WTC11 (cell line): ENCODE measurements around the gene SMAD3. TPM values are rescaled to one million over a fixed set of nuclear protein-coding genes. Genes with fewer than 3 reads are reported as not detected.

Source experiments
- ATAC-seq: fragments of 200-7000 bp; cut with Tn5 transposase; 2 replicates; pipeline ENCODE4 v1.10.0; 2021; ENCODE audit warnings: mild to moderate bottlenecking, moderate library complexity
- CTCF ChIA-PET: fragments of 300-600 bp; sonication (Branson Sonifier 250); formaldehyde crosslinking; loops from one replicate; lab custom pipeline; 2021; ENCODE audit warnings: antibody characterized with exemption; lab: Charles Lee
- POLR2A ChIA-PET: fragments of 350-600 bp; sonication (Branson Sonifier 250); formaldehyde crosslinking; loops from one replicate; lab custom pipeline; 2021; ENCODE audit warnings: antibody characterized with exemption; lab: Charles Lee
- DNase-seq: peaks from one replicate; pipeline ENCODE4 v3.0.0; 2021; ENCODE audit warnings: low spot score
- H3K27ac Mint-ChIP-seq: 2 replicates; pipeline ENCODE4 v1.8.0; 2021; ENCODE audit warnings: mixed read lengths
- H3K27me3 Mint-ChIP-seq: 2 replicates; pipeline ENCODE4 v1.8.0; 2021; ENCODE audit warnings: low read depth, mild to moderate bottlenecking, moderate library complexity, mixed read lengths
- H3K36me3 Mint-ChIP-seq: 2 replicates; pipeline ENCODE4 v1.8.0; 2021; ENCODE audit warnings: mixed read lengths
- H3K4me1 Mint-ChIP-seq: 2 replicates; pipeline ENCODE4 v1.8.0; 2022; ENCODE audit warnings: mixed read lengths
- H3K4me3 Mint-ChIP-seq: 2 replicates; pipeline ENCODE4 v1.8.0; 2021; ENCODE audit warnings: mild to moderate bottlenecking, moderate library complexity, mixed read lengths
- H3K9me3 Mint-ChIP-seq: 2 replicates; pipeline ENCODE4 v1.8.0; 2021; ENCODE audit warnings: mixed read lengths
- ATF1 ChIP-seq: sonication (generic); formaldehyde crosslinking; IDR thresholded peaks from 2 replicates; pipeline ENCODE4 v1.8.1; 2023; ENCODE audit warnings: mild to moderate bottlenecking, moderate library complexity, missing genetic modification reagents
- CDX4 ChIP-seq: fragments of 250-450 bp; sonication (Bioruptor Pico); IDR thresholded peaks from 2 replicates; pipeline ENCODE4 v1.9.0; 2021; ENCODE audit warnings: moderate library complexity, mild to moderate bottlenecking, inconsistent platforms, borderline replicate concordance
- CREB1 ChIP-seq: sonication (generic); formaldehyde crosslinking; IDR thresholded peaks from 2 replicates; pipeline ENCODE4 v1.8.0; 2023; ENCODE audit warnings: mild to moderate bottlenecking, missing genetic modification reagents
- E2F1 ChIP-seq: sonication (generic); formaldehyde crosslinking; IDR thresholded peaks from 2 replicates; pipeline ENCODE4 v1.8.0; 2022; ENCODE audit warnings: mild to moderate bottlenecking, missing genetic modification reagents
- ETV6 ChIP-seq: sonication (generic); formaldehyde crosslinking; IDR thresholded peaks from 2 replicates; pipeline ENCODE4 v1.8.1; 2022; ENCODE audit warnings: mild to moderate bottlenecking, missing genetic modification reagents
- HMGXB4 ChIP-seq: sonication (generic); formaldehyde crosslinking; IDR thresholded peaks from 2 replicates; pipeline ENCODE4 v1.8.1; 2023; ENCODE audit warnings: mild to moderate bottlenecking, moderate library complexity, missing genetic modification reagents
- NR2C2 ChIP-seq: sonication (generic); formaldehyde crosslinking; IDR thresholded peaks from 2 replicates; pipeline ENCODE4 v1.8.0; 2022; ENCODE audit warnings: mild to moderate bottlenecking, missing genetic modification reagents
- OVOL2 ChIP-seq: fragments of 250-450 bp; sonication (Bioruptor Pico); IDR thresholded peaks from 2 replicates; pipeline ENCODE4 v1.9.0; 2021; ENCODE audit warnings: mild to moderate bottlenecking, borderline replicate concordance
- SMAD4 ChIP-seq: sonication (generic); formaldehyde crosslinking; IDR thresholded peaks from 2 replicates; pipeline ENCODE4 v1.8.0; 2022; ENCODE audit warnings: mild to moderate bottlenecking, missing genetic modification reagents
- TEAD1 ChIP-seq: sonication (generic); formaldehyde crosslinking; IDR thresholded peaks from 2 replicates; pipeline ENCODE4 v1.8.0; 2022; ENCODE audit warnings: mild to moderate bottlenecking, missing genetic modification reagents
- ZBTB21 ChIP-seq: sonication (generic); formaldehyde crosslinking; IDR thresholded peaks from 2 replicates; pipeline ENCODE4 v1.8.1; 2023; ENCODE audit warnings: mild to moderate bottlenecking, missing genetic modification reagents, borderline replicate concordance
- ZNF416 ChIP-seq: fragments of 250-450 bp; sonication (Bioruptor Pico); IDR thresholded peaks from 2 replicates; pipeline ENCODE4 v1.9.0; 2021; ENCODE audit warnings: mild to moderate bottlenecking, inconsistent platforms
- ZNF512 ChIP-seq: sonication (generic); formaldehyde crosslinking; IDR thresholded peaks from 2 replicates; pipeline ENCODE4 v1.8.1; 2022; ENCODE audit warnings: missing genetic modification reagents, borderline replicate concordance
- ZNF671 ChIP-seq: fragments of 250-450 bp; sonication (Bioruptor Pico); IDR thresholded peaks from 2 replicates; pipeline ENCODE4 v1.8.0; 2021; ENCODE audit warnings: mild to moderate bottlenecking
- ZSCAN18 ChIP-seq: fragments of 250-450 bp; sonication (Bioruptor Pico); IDR thresholded peaks from 2 replicates; pipeline ENCODE4 v2.1.2; 2022; ENCODE audit warnings: mild to moderate bottlenecking, moderate library complexity
- total RNA-seq: library from RNA; stranded (reverse); gene quantifications from 3 replicates; pipeline ENCODE4 v1.2.3, GENCODE V29; 2021
- TF ChIP-seq, protein P1 (sequence below): sonication (generic); formaldehyde crosslinking; IDR thresholded peaks from 2 replicates; pipeline ENCODE4 v1.8.1; 2023; ENCODE audit warnings: mild to moderate bottlenecking, missing genetic modification reagents
- TF ChIP-seq, protein P2 (sequence below): sonication (generic); formaldehyde crosslinking; conservative IDR thresholded peaks from 2 replicates; pipeline ENCODE4 v1.8.1; 2023; ENCODE audit warnings: mild to moderate bottlenecking, low read depth, missing genetic modification reagents, moderate library complexity
- TF ChIP-seq, protein P3 (sequence below): sonication (generic); formaldehyde crosslinking; conservative IDR thresholded peaks from 2 replicates; pipeline ENCODE4 v1.8.1; 2022; ENCODE audit warnings: mild to moderate bottlenecking, missing genetic modification reagents

SMAD3 gene
- total RNA-seq, 1 experiment from 2014 or later = 34.6 TPM

DNA sequence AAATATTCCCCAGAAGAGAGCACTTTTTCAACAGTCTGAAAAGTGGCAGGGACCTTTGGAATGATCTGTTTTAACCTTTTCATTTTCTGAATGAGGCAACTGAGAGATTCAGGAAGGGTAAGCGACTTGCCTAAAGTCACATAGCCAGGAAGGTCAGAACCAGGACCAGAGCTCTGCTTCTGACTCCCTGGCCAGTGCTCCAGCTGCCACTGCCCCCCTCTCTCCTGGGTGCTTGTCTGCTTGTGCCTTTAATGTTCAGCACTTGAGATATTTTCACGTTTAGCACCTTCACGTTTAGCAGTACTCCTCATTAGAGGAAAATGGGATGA lies 68.3 kb downstream of the SMAD3 start (continued):
- TF ChIP-seq ZSCAN18 (no peak), OVOL2 (CRISPR knock-in tag) (no peak)

GRCh38 chr15:67134067-67134838 lies 68.9 kb downstream of the SMAD3 start:
- no peaks in the 10 kb centered on the region for H3K36me3 Mint-ChIP-seq
- CTCF ChIA-PET = interaction anchor here (0.6 to 1.5 kb wide), 2 partner anchors 11 to 31 kb away, joined by 3 to 8 read pairs; no protein-coding TSS in a partner anchor
- peaks cover 77% of the 10 kb centered on the region for H3K4me1 Mint-ChIP-seq

DNA sequence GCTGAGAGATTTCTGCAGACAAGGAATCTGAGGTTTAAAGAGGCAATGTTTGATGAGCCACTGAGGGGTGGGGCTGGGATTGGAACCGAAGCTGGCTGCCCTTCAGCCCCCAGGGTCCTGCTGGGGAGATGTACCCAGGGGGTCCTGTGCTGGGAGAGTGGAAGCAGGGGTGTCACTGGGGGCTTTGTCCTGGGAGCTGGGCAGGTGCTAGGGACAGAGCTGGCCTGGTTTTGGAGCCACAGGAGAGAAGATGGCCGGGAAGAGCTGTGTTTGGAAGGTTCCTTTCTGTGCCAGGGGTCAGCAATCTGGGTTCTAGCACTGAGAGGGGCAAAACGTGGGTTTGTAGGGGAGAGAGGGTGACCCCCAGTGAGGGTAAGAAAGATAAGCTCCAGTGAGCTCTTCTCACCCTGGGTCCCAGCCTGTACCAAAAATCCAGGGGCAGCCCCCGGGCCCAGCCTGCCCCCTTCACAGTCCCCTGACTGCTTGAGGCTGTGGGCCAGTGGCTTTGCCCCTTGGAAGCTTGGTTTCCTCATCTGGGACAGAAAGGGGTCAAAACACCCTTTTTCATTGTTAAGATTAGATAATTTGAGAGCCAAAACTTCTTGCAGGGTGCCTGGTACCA lies 69.6 kb downstream of the SMAD3 start:
- Mint-ChIP-seq H3K27ac (peak overlapping the region; percentile 87), H3K9me3 (no peaks in the 10 kb centered on the region), H3K36me3 (no peaks in the 10 kb centered on the region), H3K27me3 (no peaks in the 10 kb centered on the region), H3K4me3 (no peak overlapping the region), H3K4me1 (peaks cover 80% of the 10 kb centered on the region)
- DNase-seq = no peak
- CTCF ChIA-PET = interaction anchor here (0.6 to 1.5 kb wide), 2 partner anchors 12 to 30 kb away, joined by 3 to 8 read pairs; no protein-coding TSS in a partner anchor
- POLR2A ChIA-PET = interaction anchor here (0.7 kb wide), 1 partner anchor 105 kb away, joined by 3 read pairs; no protein-coding TSS in a partner anchor
- no peak for ATAC-seq
- no peak for TF ChIP-seq ZNF512 (CRISPR knock-in tag)
- no peak for TF ChIP-seq HMGXB4
- TF ChIP-seq, protein P1, sequence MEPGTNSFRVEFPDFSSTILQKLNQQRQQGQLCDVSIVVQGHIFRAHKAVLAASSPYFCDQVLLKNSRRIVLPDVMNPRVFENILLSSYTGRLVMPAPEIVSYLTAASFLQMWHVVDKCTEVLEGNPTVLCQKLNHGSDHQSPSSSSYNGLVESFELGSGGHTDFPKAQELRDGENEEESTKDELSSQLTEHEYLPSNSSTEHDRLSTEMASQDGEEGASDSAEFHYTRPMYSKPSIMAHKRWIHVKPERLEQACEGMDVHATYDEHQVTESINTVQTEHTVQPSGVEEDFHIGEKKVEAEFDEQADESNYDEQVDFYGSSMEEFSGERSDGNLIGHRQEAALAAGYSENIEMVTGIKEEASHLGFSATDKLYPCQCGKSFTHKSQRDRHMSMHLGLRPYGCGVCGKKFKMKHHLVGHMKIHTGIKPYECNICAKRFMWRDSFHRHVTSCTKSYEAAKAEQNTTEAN = no peak
- no peak for TF ChIP-seq CDX4 (CRISPR knock-in tag)
- TF ChIP-seq CREB1 (CRISPR knock-in tag) = no peak
- TF ChIP-seq ZBTB21 (CRISPR knock-in tag) = no peak
- TF ChIP-seq ZSCAN18 = no peak
- TF ChIP-seq ZNF416 = no peak
- no peak for TF ChIP-seq E2F1 (CRISPR knock-in tag)
- TF ChIP-seq ATF1 = no peak
- TF ChIP-seq TEAD1 = no peak

More at GRCh38 chr15:67134067-67134838, 68.9 kb downstream of the SMAD3 start:
- ATAC-seq (peak; percentile 34), DNase-seq (no peak)
- H3K4me3 Mint-ChIP-seq = no peak overlapping the region
- peak overlapping the region; percentile 87 for H3K27ac Mint-ChIP-seq
- TF ChIP-seq ETV6 (CRISPR knock-in tag) = no peak
- TF ChIP-seq TEAD1 = no peak
- TF ChIP-seq NR2C2 (CRISPR knock-in tag) = no peak
- no peak for TF ChIP-seq ZNF671 (CRISPR knock-in tag)
- no peak for TF ChIP-seq SMAD4
- TF ChIP-seq, protein P2, sequence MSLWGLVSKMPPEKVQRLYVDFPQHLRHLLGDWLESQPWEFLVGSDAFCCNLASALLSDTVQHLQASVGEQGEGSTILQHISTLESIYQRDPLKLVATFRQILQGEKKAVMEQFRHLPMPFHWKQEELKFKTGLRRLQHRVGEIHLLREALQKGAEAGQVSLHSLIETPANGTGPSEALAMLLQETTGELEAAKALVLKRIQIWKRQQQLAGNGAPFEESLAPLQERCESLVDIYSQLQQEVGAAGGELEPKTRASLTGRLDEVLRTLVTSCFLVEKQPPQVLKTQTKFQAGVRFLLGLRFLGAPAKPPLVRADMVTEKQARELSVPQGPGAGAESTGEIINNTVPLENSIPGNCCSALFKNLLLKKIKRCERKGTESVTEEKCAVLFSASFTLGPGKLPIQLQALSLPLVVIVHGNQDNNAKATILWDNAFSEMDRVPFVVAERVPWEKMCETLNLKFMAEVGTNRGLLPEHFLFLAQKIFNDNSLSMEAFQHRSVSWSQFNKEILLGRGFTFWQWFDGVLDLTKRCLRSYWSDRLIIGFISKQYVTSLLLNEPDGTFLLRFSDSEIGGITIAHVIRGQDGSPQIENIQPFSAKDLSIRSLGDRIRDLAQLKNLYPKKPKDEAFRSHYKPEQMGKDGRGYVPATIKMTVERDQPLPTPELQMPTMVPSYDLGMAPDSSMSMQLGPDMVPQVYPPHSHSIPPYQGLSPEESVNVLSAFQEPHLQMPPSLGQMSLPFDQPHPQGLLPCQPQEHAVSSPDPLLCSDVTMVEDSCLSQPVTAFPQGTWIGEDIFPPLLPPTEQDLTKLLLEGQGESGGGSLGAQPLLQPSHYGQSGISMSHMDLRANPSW (CRISPR knock-in tag) = no peak
- TF ChIP-seq, protein P3, sequence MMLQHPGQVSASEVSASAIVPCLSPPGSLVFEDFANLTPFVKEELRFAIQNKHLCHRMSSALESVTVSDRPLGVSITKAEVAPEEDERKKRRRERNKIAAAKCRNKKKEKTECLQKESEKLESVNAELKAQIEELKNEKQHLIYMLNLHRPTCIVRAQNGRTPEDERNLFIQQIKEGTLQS (CRISPR knock-in tag) = no peak
- H3K27me3 Mint-ChIP-seq = no peaks in the 10 kb centered on the region
- no peaks in the 10 kb centered on the region for H3K9me3 Mint-ChIP-seq
- POLR2A ChIA-PET = interaction anchor here (0.5 to 1.0 kb wide), 3 partner anchors 9 to 104 kb away, joined by 3 to 4 read pairs (median 3); no protein-coding TSS in a partner anchor
